Stomach smooth muscle (tissue), 2 donors: ENCODE data around the gene ZNF697.
"Not testable (repeated sequence)": the region's sequence is repeated elsewhere in the genome, so short reads cannot be mapped to it uniquely, and the experiment has no call there.

Experiments
- H3K27ac ChIP-seq: one replicate; pipeline ENCODE4 v1.7.0; 2013; ENCODE audit warnings: mild to moderate bottlenecking, low read length, inconsistent platforms
- H3K27me3 ChIP-seq, 2 donors: one replicate each; pipeline ENCODE4 v1.7.0; 2013; ENCODE audit warnings: low read length in 2 of 2; ENCODE audit not compliant: insufficient read depth in 2 of 2, control insufficient read depth in 1 of 2
- H3K36me3 ChIP-seq, 2 donors: one replicate each; pipeline ENCODE4 v1.7.0; 2013; ENCODE audit warnings: low read length in 2 of 2; ENCODE audit not compliant: control insufficient read depth in 2 of 2, insufficient read depth in 2 of 2
- H3K4me1 ChIP-seq: one replicate; pipeline ENCODE4 v1.7.0; 2013; ENCODE audit warnings: low read length; ENCODE audit not compliant: control insufficient read depth, insufficient read depth
- H3K4me3 ChIP-seq, 2 donors: one replicate each; pipeline ENCODE4 v1.7.0; 2013; ENCODE audit warnings: low read length in 2 of 2
- H3K9ac ChIP-seq, 2 donors: one replicate each; pipeline ENCODE4 v1.7.0; 2013; ENCODE audit warnings: low read length in 2 of 2, mild to moderate bottlenecking in 1 of 2
- H3K9me3 ChIP-seq, 2 donors: one replicate each; pipeline ENCODE4 v1.7.0; 2013; ENCODE audit warnings: low read length in 2 of 2; ENCODE audit not compliant: control insufficient read depth in 2 of 2
- donor health status: healthy.
- donor health status: Pancreatic carcinoma.

ZNF697 gene

GRCh38 chr1:119581076-119581475, 67.0 kb downstream of the ZNF697 start:
- not testable (repeated sequence) for H3K9ac ChIP-seq, H3K9me3 ChIP-seq, H3K4me1 ChIP-seq, H3K36me3 ChIP-seq, H3K4me3 ChIP-seq, H3K27ac ChIP-seq, H3K27me3 ChIP-seq

DNA sequence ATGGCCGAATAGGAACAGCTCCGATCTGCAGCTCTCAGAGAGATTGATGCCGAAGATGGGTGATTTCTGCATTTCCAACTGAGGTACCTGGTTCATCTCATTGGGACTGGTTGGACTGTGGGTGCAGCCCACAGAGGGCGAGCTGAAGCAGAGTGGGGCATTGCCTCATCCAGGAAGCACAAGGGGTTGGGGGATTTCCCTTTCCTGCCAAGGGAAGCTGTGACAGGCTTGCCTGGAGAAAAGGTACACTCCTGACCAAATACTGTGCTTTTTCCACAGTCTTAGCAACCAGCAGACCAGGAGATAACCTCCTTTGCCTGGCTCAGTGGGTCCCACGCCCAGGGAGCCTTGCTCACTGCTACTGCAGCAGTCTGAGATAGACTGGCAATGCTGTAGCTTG, 74.2 kb downstream of the ZNF697 start:
- Histone ChIP-seq H3K9ac (no peak overlapping the region), H3K27ac (no peak overlapping the region), H3K36me3 (no peaks in the 10 kb centered on the region), H3K9me3 (no peaks in the 10 kb centered on the region), H3K27me3 (no peaks in the 10 kb centered on the region), H3K4me3 (no peak overlapping the region), H3K4me1 (no peaks in the 10 kb centered on the region)

DNA sequence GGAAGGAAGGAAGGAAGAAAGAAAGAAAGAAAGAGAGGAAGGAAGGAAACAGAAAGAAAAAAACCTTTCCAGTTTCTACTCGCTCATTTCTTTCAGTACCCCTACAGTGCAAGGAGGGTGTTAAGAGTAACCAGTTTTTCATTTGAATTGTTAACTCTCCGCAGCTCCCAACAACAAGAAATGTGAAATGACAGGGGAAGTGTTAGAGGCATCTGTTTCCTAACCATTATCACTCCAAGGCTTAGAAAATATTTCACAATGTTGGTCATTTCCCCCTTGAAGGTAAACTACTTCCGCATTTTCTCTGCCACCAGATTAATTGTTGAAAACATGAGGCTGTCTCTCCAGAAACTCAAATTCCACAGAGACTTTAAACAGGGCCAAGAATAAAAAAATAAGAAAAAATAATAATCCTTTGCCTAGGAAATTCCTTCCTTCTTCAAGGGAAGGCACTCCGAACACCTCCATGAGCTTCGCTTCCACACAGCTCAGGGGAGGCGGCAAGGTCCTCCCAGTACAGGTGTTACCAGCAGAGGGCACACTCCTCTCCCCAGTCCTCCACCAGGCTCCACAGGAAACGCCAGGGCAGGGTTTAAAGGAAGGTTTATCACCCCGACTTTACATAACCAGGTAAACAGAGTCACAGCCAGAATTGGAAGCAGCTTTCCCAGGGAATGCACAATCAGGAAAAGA, 78.0 kb downstream of the ZNF697 start:
- H3K9ac ChIP-seq, H3K9me3 ChIP-seq, H3K27ac ChIP-seq, H3K27me3 ChIP-seq, H3K4me3 ChIP-seq, H3K4me1 ChIP-seq, H3K36me3 ChIP-seq: not testable (repeated sequence)
